Left cardiac atrium (tissue), 4 donors: ENCODE results near the gene ULK1. TPM values are rescaled to one million over a fixed set of nuclear protein-coding genes. Genes with fewer than 3 reads are reported as not detected.

Experiments
- ATAC-seq, 2 donors: fragments of 200-7000 bp; cut with Tn5 transposase; one replicate each; pipeline ENCODE4 v1.9.1; 2020; ENCODE audit warnings: mild to moderate bottlenecking in 2 of 2, moderate library complexity in 2 of 2
- DNase-seq: peaks from one replicate; pipeline ENCODE4 v3.0.0-alpha.2; 2020
- intact Hi-C, 2 donors: fragments of 100-400 bp; cut with DNase I; formaldehyde crosslinking; loops; one replicate each; pipeline versions ENCODE4 v1.14.1 to v1.15.1; 2022 to 2023
- total RNA-seq, 2 donors: library from RNA; stranded (reverse); fragmentation: NEBNext Ultra II Directional; extraction: Animal tissue kit (Norgen Biotek cat#: 25700); gene quantifications; one replicate each; pipeline ENCODE4 v1.2.1, GENCODE V29; 2021
- donor health status: DM: no; HTN: yes; CAD: no.
- donor health status: DM: no; HTN: yes; CAD: no; lungs with severe emphysema.
- donor health status: DM: yes; HTN: yes; CAD: no.
- donor health status: Dilated cardiomyopathy.

ULK1 gene
- total RNA-seq, 2 donors from 2014 or later: 27.6 to 34.5 TPM

GRCh38 chr12:131903270-131904255, 9.1 kb downstream of the ULK1 start:
- intact Hi-C loops: no loop called here
- DNase-seq (no peak), ATAC-seq (no peak)

- DNase-seq: no peak
- intact Hi-C loops: no loop called here
- no peak for ATAC-seq
Measured at GRCh38 chr12:131904346-131904745, 9.9 kb downstream of the ULK1 start.

- ATAC-seq (no peak), DNase-seq (no peak)
- intact Hi-C loops: no loop called here
Measured at GRCh38 chr12:131905081-131905629, 10.7 kb downstream of the ULK1 start.

- DNase-seq: no peak
- intact Hi-C loops: no loop called here
- ATAC-seq: no peak
Measured at GRCh38 chr12:131905630-131906091, 11.2 kb downstream of the ULK1 start.

GRCh38 chr12:131907379-131908091, 13.1 kb downstream of the ULK1 start:
- no peak for ATAC-seq
- DNase-seq: no peak
- intact Hi-C loops: no loop called here

GRCh38 chr12:131908092-131909080, 14.0 kb downstream of the ULK1 start:
- DNase-seq: peak; percentile 20
- ATAC-seq: no peak
- intact Hi-C loops: no loop called here

DNA sequence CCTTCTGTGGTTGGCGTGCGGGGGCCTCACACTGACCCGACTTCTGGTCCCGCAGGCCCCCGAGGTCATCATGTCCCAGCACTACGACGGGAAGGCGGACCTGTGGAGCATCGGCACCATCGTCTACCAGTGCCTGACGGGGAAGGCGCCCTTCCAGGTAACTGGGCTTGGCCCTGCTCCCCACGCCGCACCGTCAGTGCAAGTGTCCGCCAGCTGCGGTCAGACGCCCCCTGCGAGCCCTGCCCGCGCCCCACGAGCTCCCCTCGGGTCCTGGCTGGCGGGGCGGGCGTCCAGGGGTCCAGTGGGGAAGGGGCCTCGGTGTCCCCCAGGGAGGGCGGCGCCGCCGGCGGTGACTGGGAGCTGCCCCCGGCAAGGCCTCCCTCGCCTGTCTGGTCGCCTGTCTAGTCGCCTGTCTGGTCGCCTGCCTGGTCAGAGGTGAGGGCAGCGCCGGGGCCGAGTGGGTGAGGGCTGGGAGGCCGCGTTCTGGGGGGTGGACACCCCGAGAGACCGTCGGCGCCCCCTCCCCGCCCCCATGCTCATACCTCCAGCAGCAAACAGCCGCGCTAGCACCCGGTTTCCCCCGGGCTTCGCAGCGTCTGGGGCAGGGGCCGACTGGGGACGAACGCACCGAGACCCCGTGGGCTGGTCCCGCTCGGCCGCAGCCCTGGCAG, 14.8 kb downstream of the ULK1 start:
- peak; percentile 20 for DNase-seq

GRCh38 chr12:131909752-131910219, 15.4 kb downstream of the ULK1 start:
- ATAC-seq (no peak), DNase-seq (peak; percentile 17)
- intact Hi-C loops: no loop called here

More for the DNA sequence above, 14.8 kb downstream of the ULK1 start:
- intact Hi-C loops: no loop called here
- ATAC-seq: no peak

DNA sequence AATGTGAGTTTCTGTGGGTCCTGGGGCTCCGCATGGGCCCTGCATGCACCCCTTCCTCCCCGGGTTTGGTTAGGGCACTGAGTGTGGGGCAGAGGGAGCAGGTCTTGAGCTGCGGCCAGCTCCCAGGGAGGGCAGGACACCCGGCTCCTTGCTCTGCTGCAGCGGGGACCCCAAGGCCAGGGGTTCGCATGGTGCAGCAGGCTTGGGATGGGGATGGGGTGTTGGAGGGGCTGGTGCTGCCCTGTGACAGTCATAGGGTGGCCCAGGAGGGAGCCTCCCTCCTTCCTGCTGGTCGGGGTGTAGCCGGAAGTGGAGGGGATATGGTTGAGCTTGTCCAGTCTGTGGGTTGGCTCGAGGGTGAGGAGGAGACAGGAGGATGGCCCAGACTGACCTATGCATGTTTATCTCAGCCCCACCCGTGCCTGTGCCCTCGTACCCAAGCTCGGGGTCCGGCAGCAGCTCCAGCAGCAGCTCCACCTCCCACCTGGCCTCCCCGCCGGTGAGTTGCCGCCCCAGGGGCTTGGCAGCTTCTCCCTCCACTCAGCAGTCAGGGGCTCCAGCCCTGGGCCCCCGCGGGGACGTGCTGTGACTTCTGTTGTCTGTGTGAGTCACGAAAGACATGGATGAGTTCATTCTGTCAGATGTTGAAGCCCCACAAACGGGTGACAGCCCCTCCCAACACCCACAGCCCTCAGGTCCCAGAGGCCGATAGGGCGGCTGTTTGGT, 16.0 kb downstream of the ULK1 start:
- intact Hi-C loops: no loop called here
- DNase-seq (peak; percentile 13), ATAC-seq (no peak)

DNA sequence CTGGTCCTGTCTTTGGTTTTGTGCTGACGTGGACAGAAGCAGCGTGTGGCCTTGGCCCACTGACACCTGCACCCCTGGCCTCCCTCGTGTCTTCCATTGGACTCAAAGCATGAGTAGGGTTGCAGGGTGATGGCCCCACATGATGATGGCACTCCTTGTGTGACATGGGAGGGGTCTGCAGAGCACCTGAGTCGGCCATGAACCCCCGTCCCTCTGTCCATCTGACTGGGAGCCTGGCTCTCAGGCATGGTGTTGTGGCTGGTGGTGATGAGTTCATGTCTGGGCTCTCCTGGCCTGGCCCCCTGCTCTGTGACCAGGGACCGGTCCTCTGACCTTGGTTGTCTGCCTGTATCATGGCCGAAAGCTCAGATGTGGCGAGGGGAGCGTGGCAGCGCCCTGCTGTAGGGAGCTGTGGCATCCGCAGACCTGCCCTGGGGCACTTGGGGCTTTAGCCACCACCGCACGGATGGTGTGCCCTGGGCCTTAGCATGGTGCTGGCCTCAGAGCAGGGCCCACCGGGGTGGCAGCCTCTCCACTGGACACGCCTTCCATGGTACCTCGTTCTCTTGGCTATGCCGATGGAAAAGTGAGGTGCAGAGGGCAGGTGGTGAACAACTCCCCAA, 16.7 kb downstream of the ULK1 start:
- ATAC-seq: no peak
- no peak for DNase-seq
- intact Hi-C loops: no loop called here

- intact Hi-C loops: no loop called here
- DNase-seq (peak; percentile 21), ATAC-seq (peak in 1 of 2 donors; percentile 1)
Measured at GRCh38 chr12:131911851-131912477, 17.5 kb downstream of the ULK1 start.

GRCh38 chr12:131912518-131913274, 18.3 kb downstream of the ULK1 start:
- DNase-seq (peak; percentile 96), ATAC-seq (peak; percentile 79 to 88)
- intact Hi-C loops: no loop called here

DNA sequence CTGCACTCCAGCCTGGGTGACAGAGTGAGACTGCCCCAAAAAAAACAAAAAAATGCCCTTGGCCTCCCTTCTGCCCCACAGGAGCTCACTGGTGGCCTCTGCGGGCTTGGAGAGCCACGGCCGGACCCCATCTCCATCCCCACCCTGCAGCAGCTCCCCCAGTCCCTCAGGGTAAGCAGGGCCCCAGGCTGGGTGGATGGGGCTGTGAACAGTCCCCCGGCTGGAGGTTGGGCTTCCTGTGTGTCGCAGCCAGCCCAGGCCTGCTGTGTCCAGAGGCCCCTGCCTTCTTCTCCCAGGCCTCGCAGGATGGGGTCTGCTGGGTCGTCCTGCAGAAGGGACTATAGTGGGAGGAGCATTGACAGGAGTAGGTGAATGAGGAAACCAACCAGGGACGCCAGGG, 19.2 kb downstream of the ULK1 start:
- intact Hi-C loops: no loop called here
- no peak for ATAC-seq
- DNase-seq: no peak

- ATAC-seq (no peak), DNase-seq (no peak)
- intact Hi-C loops: no loop called here
Measured at GRCh38 chr12:131914179-131914702, 19.8 kb downstream of the ULK1 start.

DNA sequence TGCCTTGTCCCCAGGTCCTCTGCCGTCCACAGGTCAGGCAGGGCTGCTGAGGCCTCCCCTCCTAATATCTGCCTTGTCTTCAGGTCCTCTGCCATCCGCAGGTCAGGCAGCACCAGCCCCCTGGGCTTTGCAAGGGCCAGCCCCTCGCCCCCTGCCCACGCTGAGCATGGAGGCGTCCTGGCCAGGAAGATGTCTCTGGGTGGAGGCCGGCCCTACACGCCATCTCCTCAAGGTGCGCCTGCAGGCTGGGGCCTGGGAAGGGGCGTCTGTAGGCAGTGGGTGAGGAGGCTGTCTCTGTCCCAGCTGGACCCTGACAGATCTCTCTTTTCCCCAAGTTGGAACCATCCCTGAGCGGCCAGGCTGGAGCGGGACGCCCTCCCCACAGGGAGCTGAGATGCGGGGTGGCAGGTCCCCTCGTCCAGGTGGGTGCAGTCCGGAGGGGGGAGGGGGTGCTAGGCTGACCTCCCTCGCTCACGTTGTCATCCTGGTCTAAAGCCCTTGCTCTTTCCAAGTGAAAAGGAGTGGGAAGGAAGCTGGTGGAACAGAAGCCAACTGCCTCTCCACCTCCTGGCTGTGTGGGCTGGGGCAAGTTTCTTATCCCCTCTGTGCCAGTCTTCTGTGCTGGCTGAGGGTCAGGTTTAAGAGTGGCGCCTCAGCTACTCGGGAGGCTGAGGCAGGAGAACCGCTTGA, 20.7 kb downstream of the ULK1 start:
- ATAC-seq: no peak
- DNase-seq: no peak

More for the DNA sequence above, 20.7 kb downstream of the ULK1 start:
- intact Hi-C loops: no loop called here
